GM23338 (cell line): Measurements from ENCODE around the gene FAM124B. TPM values are rescaled to one million over a fixed set of nuclear protein-coding genes. Genes with fewer than 3 reads are reported as not detected.

Experiments
- ATAC-seq: fragments of 200-7000 bp; cut with Tn5 transposase; 3 replicates; pipeline ENCODE4 v1.9.1; 2020
- DNase-seq: peaks from one replicate; pipeline ENCODE4 v3.0.0-alpha.2; 2015; ENCODE audit warnings: low spot score
- H2AFZ ChIP-seq: fragments of 200-600 bp; sonication (generic); 2 replicates; pipeline ENCODE4 v1.8.0; 2016; ENCODE audit warnings: antibody characterized with exemption, mild to moderate bottlenecking, moderate library complexity
- H3F3A ChIP-seq: fragments of 200-600 bp; sonication (generic); replicated peaks from 2 replicates; pipeline ENCODE4 v1.8.0; 2017; ENCODE audit warnings: antibody characterized with exemption, mixed run types, low read depth
- H3K27ac ChIP-seq: fragments of 200-600 bp; sonication (generic); 2 replicates; pipeline ENCODE4 v1.6.1; 2016; ENCODE audit warnings: low read depth
- H3K27me3 ChIP-seq: fragments of 200-600 bp; sonication (generic); 2 replicates; pipeline ENCODE4 v1.8.0; 2016; ENCODE audit warnings: mild to moderate bottlenecking, mixed run types, moderate library complexity; ENCODE audit not compliant: insufficient read depth
- H3K36me3 ChIP-seq: fragments of 200-600 bp; sonication (generic); 2 replicates; pipeline ENCODE4 v1.8.0; 2016; ENCODE audit warnings: mild to moderate bottlenecking; ENCODE audit not compliant: insufficient read depth
- H3K4me1 ChIP-seq: fragments of 200-600 bp; sonication (generic); 2 replicates; pipeline ENCODE4 v1.8.0; 2016; ENCODE audit warnings: mild to moderate bottlenecking, moderate library complexity; ENCODE audit not compliant: insufficient read depth
- H3K4me2 ChIP-seq: fragments of 200-600 bp; sonication (generic); 2 replicates; pipeline ENCODE4 v1.7.1; 2017; ENCODE audit warnings: mixed run types
- H3K4me3 ChIP-seq: fragments of 200-600 bp; sonication (generic); 2 replicates; pipeline ENCODE4 v1.6.1; 2016; ENCODE audit warnings: mixed run types
- H3K79me2 ChIP-seq: fragments of 200-600 bp; sonication (generic); replicated peaks from 2 replicates; pipeline ENCODE4 v1.8.0; 2017; ENCODE audit warnings: mild to moderate bottlenecking; ENCODE audit not compliant: insufficient read depth
- H3K9me2 ChIP-seq: fragments of 200-600 bp; sonication (generic); 2 replicates; pipeline ENCODE4 v1.8.0; 2017; ENCODE audit not compliant: insufficient read depth
- H4K20me1 ChIP-seq: fragments of 200-600 bp; sonication (generic); replicated peaks from 2 replicates; pipeline ENCODE4 v1.8.0; 2017; ENCODE audit warnings: mild to moderate bottlenecking; ENCODE audit not compliant: insufficient read depth
- H3K27ac Mint-ChIP-seq: 2 replicates; pipeline ENCODE4 v1.8.0; 2020; ENCODE audit warnings: inconsistent platforms, mild to moderate bottlenecking, moderate library complexity, mixed read lengths
- H3K27me3 Mint-ChIP-seq: 3 replicates; pipeline ENCODE4 v1.8.0; 2022; ENCODE audit warnings: low read depth, mild to moderate bottlenecking, moderate library complexity, mixed read lengths, inconsistent platforms; ENCODE audit not compliant: insufficient read depth, poor library complexity
- H3K36me3 Mint-ChIP-seq: 3 replicates; pipeline ENCODE4 v1.8.0; 2021; ENCODE audit warnings: low read depth, mild to moderate bottlenecking, inconsistent platforms, moderate library complexity, mixed read lengths
- H3K4me1 Mint-ChIP-seq: 3 replicates; pipeline ENCODE4 v1.8.0; 2020; ENCODE audit warnings: mild to moderate bottlenecking, inconsistent platforms, mixed read lengths
- H3K4me3 Mint-ChIP-seq: 3 replicates; pipeline ENCODE4 v1.8.0; 2021; ENCODE audit warnings: moderate library complexity, mild to moderate bottlenecking, inconsistent platforms, mixed read lengths
- H3K9me3 Mint-ChIP-seq: 3 replicates; pipeline ENCODE4 v1.8.0; 2020; ENCODE audit warnings: moderate library complexity, mild to moderate bottlenecking, inconsistent platforms, mixed read lengths
- ETS1 ChIP-seq: IDR thresholded peaks from 2 replicates; pipeline ENCODE4 v1.6.1; 2016; ENCODE audit warnings: antibody characterized with exemption
- JUNB ChIP-seq: IDR thresholded peaks from one replicate; pipeline ENCODE4 v1.6.1; 2016; ENCODE audit warnings: antibody characterized with exemption; ENCODE audit not compliant: unreplicated experiment
- POLR2AphosphoS5 ChIP-seq: IDR thresholded peaks from 2 replicates; pipeline ENCODE4 v1.6.1; 2016; ENCODE audit warnings: antibody characterized with exemption, low read depth
- STAT1 ChIP-seq: IDR thresholded peaks from one replicate; pipeline ENCODE4 v1.6.1; 2016; ENCODE audit warnings: antibody characterized with exemption; ENCODE audit not compliant: unreplicated experiment
- ZNF462 ChIP-seq: fragments of 250-450 bp; sonication (Bioruptor Pico); IDR thresholded peaks from 2 replicates; pipeline ENCODE4 v1.5.0; 2020; ENCODE audit warnings: mild to moderate bottlenecking, moderate library complexity
- polyA plus RNA-seq: library from polyadenylated mRNA; unstranded; fragments of >200 nt; fragmentation: Nextera tagmentation; extraction: Ambion mirVana; gene quantifications from 2 replicates; pipeline ENCODE4 v1.2.1, GENCODE V29; 2016
- total RNA-seq: library from RNA; depleted of rRNA; stranded (reverse); fragments of >200 nt; shearing (Covaris generic); gene quantifications from 2 replicates; pipeline ENCODE4 v1.2.3, GENCODE V29; 2014

FAM124B gene
- total and polyA plus RNA-seq, 2 experiments from 2014 or later: 3.0 to 6.9 TPM

- Mint-ChIP-seq H3K4me3 (no peak overlapping the region), H3K27ac (no peak overlapping the region), H3K36me3 (peaks cover 8% of the 10 kb centered on the region), H3K9me3 (peaks cover 20% of the 10 kb centered on the region), H3K27me3 (peaks cover 14% of the 10 kb centered on the region), H3K4me1 (peaks cover 6% of the 10 kb centered on the region)
- Histone ChIP-seq H3K27ac (no peak overlapping the region), H2AFZ (no peak overlapping the region), H4K20me1 (no peaks in the 10 kb centered on the region), H3K4me3 (no peak overlapping the region), H3K79me2 (no peaks in the 10 kb centered on the region), H3K9me2 (no peaks in the 10 kb centered on the region), H3K27me3 (0 out of 2 replicates have a peak, but pooled peaks cover 5% of the 10 kb centered on the region), H3F3A (0 out of 2 replicates have a peak, but pooled peaks cover 5% of the 10 kb centered on the region), H3K4me2 (no peak overlapping the region), H3K36me3 (no peaks in the 10 kb centered on the region), H3K4me1 (peaks cover 12% of the 10 kb centered on the region)
- no peak for TF ChIP-seq POLR2AphosphoS5
- TF ChIP-seq STAT1: no peak
- TF ChIP-seq ETS1: no peak
- TF ChIP-seq ZNF462 (CRISPR knock-in tag): no peak
- TF ChIP-seq JUNB: no peak
- ATAC-seq (no peak), DNase-seq (no peak)
These were observed 42.9 kb upstream of the FAM124B start for GRCh38 chr2:224444783-224445182.

- Histone ChIP-seq H3K36me3 (no peaks in the 10 kb centered on the region), H3K4me3 (no peak overlapping the region), H3K4me1 (peaks cover 12% of the 10 kb centered on the region), H3K9me2 (no peaks in the 10 kb centered on the region), H2AFZ (peak overlapping the region; percentile 89; the same call in 1 of the 2 replicates), H3K4me2 (no peak overlapping the region), H4K20me1 (no peaks in the 10 kb centered on the region), H3F3A (0 out of 2 replicates have a peak, but pooled peaks cover 5% of the 10 kb centered on the region), H3K27ac (no peak overlapping the region), H3K27me3 (0 out of 2 replicates have a peak, but pooled peaks cover 5% of the 10 kb centered on the region), H3K79me2 (no peaks in the 10 kb centered on the region)
- Mint-ChIP-seq H3K36me3 (peaks cover 8% of the 10 kb centered on the region), H3K27me3 (peaks cover 14% of the 10 kb centered on the region), H3K4me1 (peaks cover 6% of the 10 kb centered on the region), H3K9me3 (peaks cover 20% of the 10 kb centered on the region), H3K27ac (no peak overlapping the region), H3K4me3 (no peak overlapping the region)
- no peak for ATAC-seq
- no peak for DNase-seq
- TF ChIP-seq JUNB (no peak), ZNF462 (CRISPR knock-in tag) (no peak)
These were observed 42.1 kb upstream of the FAM124B start for GRCh38 chr2:224444021-224444420.
